RWPE2 (cell line): ENCODE data around the gene SCFD2.

ENCODE experiments used
- ATAC-seq: fragments of 200-7000 bp; cut with Tn5 transposase; 3 replicates; pipeline ENCODE4 v1.9.1; 2021; ENCODE audit warnings: low read depth
- DNase-seq: peaks from one replicate; pipeline ENCODE4 v3.0.0-alpha.2; 2020; ENCODE audit warnings: low spot score
- H3K27ac ChIP-seq: fragments of 450-650 bp; 2 replicates; pipeline ENCODE4 v1.5.1; 2017; ENCODE audit warnings: mild to moderate bottlenecking; ENCODE audit not compliant: poor library complexity, severe bottlenecking
- H3K27me3 ChIP-seq: fragments of 250-450 bp; sonication (Bioruptor Pico); 2 replicates; pipeline ENCODE4 v1.5.1; 2021; ENCODE audit warnings: mild to moderate bottlenecking, moderate library complexity; ENCODE audit not compliant: insufficient read depth, poor library complexity, severe bottlenecking
- H3K36me3 ChIP-seq: fragments of 250-450 bp; sonication (Bioruptor Pico); 2 replicates; pipeline ENCODE4 v1.5.1; 2020; ENCODE audit warnings: low read depth, mild to moderate bottlenecking, moderate library complexity
- H3K4me1 ChIP-seq: fragments of 250-450 bp; sonication (Bioruptor Pico); 2 replicates; pipeline ENCODE4 v1.5.1; 2021; ENCODE audit warnings: mild to moderate bottlenecking, moderate library complexity; ENCODE audit not compliant: insufficient read depth, poor library complexity, severe bottlenecking
- H3K4me3 ChIP-seq: fragments of 250-450 bp; sonication (Bioruptor Pico); 2 replicates; pipeline ENCODE4 v1.5.1; 2021; ENCODE audit warnings: mild to moderate bottlenecking, moderate library complexity; ENCODE audit not compliant: severe bottlenecking
- H3K9me3 ChIP-seq: fragments of 250-450 bp; sonication (Bioruptor Pico); 2 replicates; pipeline ENCODE4 v1.5.1; 2021; ENCODE audit warnings: mild to moderate bottlenecking, moderate library complexity; ENCODE audit not compliant: severe bottlenecking
- TF ChIP-seq, protein P1 (sequence below): fragments of 450-650 bp; IDR thresholded peaks from one replicate; pipeline ENCODE4 v1.5.1; 2017; ENCODE audit warnings: mild to moderate bottlenecking, moderate library complexity; ENCODE audit not compliant: poor library complexity, severe bottlenecking

Gene SCFD2

DNA sequence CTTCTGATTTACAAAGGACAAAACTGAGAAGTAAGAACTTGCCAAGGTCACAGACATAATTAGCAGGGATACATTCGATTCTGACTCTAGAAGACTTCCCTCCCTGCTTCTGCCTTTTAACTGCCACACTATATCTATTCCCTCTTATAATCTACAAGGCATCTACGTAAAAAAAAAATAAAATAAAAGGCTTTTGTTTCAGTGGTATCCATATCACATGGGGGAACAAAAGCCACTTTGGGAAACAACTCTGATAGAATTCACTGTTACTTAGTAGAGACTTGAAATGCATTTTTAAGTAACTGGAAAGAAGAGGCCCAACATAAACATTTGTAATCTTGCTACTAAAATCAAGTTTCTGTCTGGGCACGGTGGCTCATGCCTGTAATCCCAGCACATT lies 247.2 kb downstream of the SCFD2 start:
- no peak overlapping the region for H3K4me3 ChIP-seq
- ATAC-seq: no peak
- no peaks in the 10 kb centered on the region for H3K9me3 ChIP-seq
- H3K36me3 ChIP-seq: no peaks in the 10 kb centered on the region
- no peaks in the 10 kb centered on the region for H3K4me1 ChIP-seq
- no peaks in the 10 kb centered on the region for H3K27me3 ChIP-seq
- TF ChIP-seq, protein P1, sequence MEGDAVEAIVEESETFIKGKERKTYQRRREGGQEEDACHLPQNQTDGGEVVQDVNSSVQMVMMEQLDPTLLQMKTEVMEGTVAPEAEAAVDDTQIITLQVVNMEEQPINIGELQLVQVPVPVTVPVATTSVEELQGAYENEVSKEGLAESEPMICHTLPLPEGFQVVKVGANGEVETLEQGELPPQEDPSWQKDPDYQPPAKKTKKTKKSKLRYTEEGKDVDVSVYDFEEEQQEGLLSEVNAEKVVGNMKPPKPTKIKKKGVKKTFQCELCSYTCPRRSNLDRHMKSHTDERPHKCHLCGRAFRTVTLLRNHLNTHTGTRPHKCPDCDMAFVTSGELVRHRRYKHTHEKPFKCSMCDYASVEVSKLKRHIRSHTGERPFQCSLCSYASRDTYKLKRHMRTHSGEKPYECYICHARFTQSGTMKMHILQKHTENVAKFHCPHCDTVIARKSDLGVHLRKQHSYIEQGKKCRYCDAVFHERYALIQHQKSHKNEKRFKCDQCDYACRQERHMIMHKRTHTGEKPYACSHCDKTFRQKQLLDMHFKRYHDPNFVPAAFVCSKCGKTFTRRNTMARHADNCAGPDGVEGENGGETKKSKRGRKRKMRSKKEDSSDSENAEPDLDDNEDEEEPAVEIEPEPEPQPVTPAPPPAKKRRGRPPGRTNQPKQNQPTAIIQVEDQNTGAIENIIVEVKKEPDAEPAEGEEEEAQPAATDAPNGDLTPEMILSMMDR: no peak
- DNase-seq: no peak
- H3K27ac ChIP-seq: no peak overlapping the region

GRCh38 chr4:53116954-53117353 lies 248.9 kb downstream of the SCFD2 start:
- no peak for DNase-seq
- Histone ChIP-seq H3K9me3 (no peaks in the 10 kb centered on the region), H3K27me3 (no peaks in the 10 kb centered on the region), H3K27ac (no peak overlapping the region), H3K4me1 (no peaks in the 10 kb centered on the region), H3K4me3 (no peak overlapping the region), H3K36me3 (no peaks in the 10 kb centered on the region)
- ATAC-seq: no peak
- TF ChIP-seq, protein P1: no peak

DNA sequence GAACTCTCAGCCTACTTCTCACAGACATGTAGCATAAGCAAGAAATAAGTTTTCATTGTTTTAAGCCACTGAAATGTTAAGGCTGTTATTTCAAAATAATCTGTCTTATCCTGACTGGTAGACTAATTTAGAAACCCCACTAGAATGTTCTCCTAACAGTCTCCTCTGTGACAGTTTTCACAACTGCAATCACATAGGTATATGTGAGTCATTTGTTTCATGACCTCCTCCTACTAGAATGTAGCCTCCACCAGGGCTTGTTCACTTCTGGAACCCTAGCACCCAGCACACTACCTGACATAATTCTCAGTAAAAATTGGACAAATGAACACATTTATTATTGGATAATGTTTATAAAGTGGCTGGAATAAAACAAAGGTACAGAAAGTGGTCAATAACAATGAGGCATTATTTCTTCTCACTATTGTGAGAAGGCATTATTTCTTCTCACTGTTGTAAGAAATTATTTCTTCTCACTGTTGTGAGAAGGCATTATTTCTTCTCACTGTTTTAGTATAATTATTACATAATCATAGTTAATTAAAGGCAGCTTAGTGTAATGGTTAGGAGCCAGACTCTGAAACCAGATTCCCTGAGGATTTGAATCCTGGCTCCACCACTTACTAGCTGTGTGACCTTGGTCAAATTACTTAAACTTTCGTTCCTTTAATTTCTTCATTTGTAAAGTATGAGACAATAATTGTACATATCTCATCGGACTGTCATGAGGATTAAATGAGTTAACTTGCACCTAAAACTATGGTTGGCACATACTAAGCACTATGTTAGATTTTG lies 252.2 kb downstream of the SCFD2 start:
- Histone ChIP-seq H3K36me3 (no peaks in the 10 kb centered on the region), H3K27me3 (no peaks in the 10 kb centered on the region), H3K4me1 (no peaks in the 10 kb centered on the region), H3K27ac (no peak overlapping the region), H3K9me3 (no peaks in the 10 kb centered on the region), H3K4me3 (no peak overlapping the region)
- ATAC-seq: no peak
- DNase-seq: no peak
- TF ChIP-seq, protein P1: no peak

GRCh38 chr4:53105313-53105712 lies 260.5 kb downstream of the SCFD2 start:
- no peak overlapping the region for H3K4me3 ChIP-seq
- no peaks in the 10 kb centered on the region for H3K9me3 ChIP-seq
- H3K36me3 ChIP-seq: no peaks in the 10 kb centered on the region
- H3K4me1 ChIP-seq: peaks cover 8% of the 10 kb centered on the region
- H3K27ac ChIP-seq: no peak overlapping the region
- H3K27me3 ChIP-seq: no peaks in the 10 kb centered on the region
- no peak for DNase-seq
- TF ChIP-seq, protein P1: no peak
- no peak for ATAC-seq

DNA sequence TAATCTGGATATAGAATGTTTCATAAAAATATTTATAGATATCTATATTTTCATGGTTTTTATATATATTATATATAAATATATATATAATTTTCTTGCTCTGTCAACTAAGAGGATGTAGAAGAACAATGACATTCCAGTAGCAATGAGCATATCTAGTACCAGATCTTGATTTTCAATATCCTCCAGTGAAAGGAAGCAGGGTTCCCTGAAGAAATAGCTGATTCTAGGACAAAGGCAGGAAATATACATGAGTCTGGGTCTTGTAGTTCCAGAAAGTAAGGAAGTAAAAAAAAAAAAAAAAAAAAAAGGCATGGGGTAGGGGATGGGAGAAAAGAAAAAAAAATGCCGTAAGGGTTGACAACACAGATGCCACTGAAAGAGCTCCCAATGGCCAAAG lies 262.4 kb downstream of the SCFD2 start:
- no peak for ATAC-seq
- no peak for DNase-seq
- H3K4me3 ChIP-seq: no peak overlapping the region

More for the DNA sequence above, 262.4 kb downstream of the SCFD2 start:
- Histone ChIP-seq H3K36me3 (no peaks in the 10 kb centered on the region), H3K27me3 (no peaks in the 10 kb centered on the region), H3K27ac (no peak overlapping the region), H3K9me3 (no peaks in the 10 kb centered on the region), H3K4me1 (peaks cover 15% of the 10 kb centered on the region)
- TF ChIP-seq, protein P1: no peak
